Measurements from ENCODE around the gene MED13L. TPM values are rescaled to one million over a fixed set of nuclear protein-coding genes. Genes with fewer than 3 reads are reported as not detected.

MED13L gene
- total RNA-seq, 1 experiment from 2014 or later, result 80.5 TPM

DNA sequence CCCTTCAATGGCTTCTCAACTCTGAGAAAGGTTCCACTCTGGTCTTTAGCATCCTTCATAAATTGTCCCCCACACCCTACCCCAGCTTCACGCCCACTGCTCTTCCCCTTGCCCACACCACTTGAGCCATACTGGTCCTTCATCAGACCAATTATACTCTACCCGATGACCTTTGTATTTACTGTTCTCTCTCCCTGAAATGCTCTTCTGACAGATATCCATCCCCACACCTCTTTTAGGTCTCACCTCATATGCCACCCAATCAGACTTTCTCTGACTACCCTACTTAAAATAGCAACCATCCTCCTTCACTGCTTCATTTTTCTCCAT, 135.7 kb downstream of the MED13L start:
- H3K9me3 Mint-ChIP-seq, result no peaks in the 10 kb centered on the region
- H3K4me3 Mint-ChIP-seq, result no peak overlapping the region
- DNase-seq (ENCODE audit: low spot score) (no peak), ATAC-seq (no peak)
- TF ChIP-seq NR1H2 (CRISPR knock-in tag; IDR thresholded peaks at IDR 0.05) (no peak), SMAD4 (CRISPR knock-in tag; IDR thresholded peaks at IDR 0.05) (no peak), TEAD4 (CRISPR knock-in tag; IDR thresholded peaks at IDR 0.05) (no peak)
- TF ChIP-seq, protein P1, sequence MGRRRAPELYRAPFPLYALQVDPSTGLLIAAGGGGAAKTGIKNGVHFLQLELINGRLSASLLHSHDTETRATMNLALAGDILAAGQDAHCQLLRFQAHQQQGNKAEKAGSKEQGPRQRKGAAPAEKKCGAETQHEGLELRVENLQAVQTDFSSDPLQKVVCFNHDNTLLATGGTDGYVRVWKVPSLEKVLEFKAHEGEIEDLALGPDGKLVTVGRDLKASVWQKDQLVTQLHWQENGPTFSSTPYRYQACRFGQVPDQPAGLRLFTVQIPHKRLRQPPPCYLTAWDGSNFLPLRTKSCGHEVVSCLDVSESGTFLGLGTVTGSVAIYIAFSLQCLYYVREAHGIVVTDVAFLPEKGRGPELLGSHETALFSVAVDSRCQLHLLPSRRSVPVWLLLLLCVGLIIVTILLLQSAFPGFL (CRISPR knock-in tag; IDR thresholded peaks at IDR 0.05; ENCODE audit: borderline replicate concordance), result no peak
- TF ChIP-seq, protein P2, sequence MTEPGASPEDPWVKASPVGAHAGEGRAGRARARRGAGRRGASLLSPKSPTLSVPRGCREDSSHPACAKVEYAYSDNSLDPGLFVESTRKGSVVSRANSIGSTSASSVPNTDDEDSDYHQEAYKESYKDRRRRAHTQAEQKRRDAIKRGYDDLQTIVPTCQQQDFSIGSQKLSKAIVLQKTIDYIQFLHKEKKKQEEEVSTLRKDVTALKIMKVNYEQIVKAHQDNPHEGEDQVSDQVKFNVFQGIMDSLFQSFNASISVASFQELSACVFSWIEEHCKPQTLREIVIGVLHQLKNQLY (CRISPR knock-in tag; IDR thresholded peaks at IDR 0.05), result no peak
- TF ChIP-seq, protein P3, sequence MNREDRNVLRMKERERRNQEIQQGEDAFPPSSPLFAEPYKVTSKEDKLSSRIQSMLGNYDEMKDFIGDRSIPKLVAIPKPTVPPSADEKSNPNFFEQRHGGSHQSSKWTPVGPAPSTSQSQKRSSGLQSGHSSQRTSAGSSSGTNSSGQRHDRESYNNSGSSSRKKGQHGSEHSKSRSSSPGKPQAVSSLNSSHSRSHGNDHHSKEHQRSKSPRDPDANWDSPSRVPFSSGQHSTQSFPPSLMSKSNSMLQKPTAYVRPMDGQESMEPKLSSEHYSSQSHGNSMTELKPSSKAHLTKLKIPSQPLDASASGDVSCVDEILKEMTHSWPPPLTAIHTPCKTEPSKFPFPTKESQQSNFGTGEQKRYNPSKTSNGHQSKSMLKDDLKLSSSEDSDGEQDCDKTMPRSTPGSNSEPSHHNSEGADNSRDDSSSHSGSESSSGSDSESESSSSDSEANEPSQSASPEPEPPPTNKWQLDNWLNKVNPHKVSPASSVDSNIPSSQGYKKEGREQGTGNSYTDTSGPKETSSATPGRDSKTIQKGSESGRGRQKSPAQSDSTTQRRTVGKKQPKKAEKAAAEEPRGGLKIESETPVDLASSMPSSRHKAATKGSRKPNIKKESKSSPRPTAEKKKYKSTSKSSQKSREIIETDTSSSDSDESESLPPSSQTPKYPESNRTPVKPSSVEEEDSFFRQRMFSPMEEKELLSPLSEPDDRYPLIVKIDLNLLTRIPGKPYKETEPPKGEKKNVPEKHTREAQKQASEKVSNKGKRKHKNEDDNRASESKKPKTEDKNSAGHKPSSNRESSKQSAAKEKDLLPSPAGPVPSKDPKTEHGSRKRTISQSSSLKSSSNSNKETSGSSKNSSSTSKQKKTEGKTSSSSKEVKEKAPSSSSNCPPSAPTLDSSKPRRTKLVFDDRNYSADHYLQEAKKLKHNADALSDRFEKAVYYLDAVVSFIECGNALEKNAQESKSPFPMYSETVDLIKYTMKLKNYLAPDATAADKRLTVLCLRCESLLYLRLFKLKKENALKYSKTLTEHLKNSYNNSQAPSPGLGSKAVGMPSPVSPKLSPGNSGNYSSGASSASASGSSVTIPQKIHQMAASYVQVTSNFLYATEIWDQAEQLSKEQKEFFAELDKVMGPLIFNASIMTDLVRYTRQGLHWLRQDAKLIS (CRISPR knock-in tag; IDR thresholded peaks at IDR 0.05; ENCODE audit: borderline replicate concordance), result no peak
- no peak overlapping the region for H3K27ac Mint-ChIP-seq
- ChIA-PET POLR2A (interaction anchor here (1.2 kb wide), 1 partner anchor 30 kb away, joined by 3 read pairs; no protein-coding TSS in a partner anchor), CTCF (interaction anchor here (1.4 kb wide), 1 partner anchor 79 kb away, joined by 5 read pairs; no protein-coding TSS in a partner anchor)
- no peaks in the 10 kb centered on the region for H3K36me3 Mint-ChIP-seq
- H3K27me3 Mint-ChIP-seq (ENCODE audit: low read depth), result no peaks in the 10 kb centered on the region
- H3K4me1 Mint-ChIP-seq, result peaks cover 52% of the 10 kb centered on the region

DNA sequence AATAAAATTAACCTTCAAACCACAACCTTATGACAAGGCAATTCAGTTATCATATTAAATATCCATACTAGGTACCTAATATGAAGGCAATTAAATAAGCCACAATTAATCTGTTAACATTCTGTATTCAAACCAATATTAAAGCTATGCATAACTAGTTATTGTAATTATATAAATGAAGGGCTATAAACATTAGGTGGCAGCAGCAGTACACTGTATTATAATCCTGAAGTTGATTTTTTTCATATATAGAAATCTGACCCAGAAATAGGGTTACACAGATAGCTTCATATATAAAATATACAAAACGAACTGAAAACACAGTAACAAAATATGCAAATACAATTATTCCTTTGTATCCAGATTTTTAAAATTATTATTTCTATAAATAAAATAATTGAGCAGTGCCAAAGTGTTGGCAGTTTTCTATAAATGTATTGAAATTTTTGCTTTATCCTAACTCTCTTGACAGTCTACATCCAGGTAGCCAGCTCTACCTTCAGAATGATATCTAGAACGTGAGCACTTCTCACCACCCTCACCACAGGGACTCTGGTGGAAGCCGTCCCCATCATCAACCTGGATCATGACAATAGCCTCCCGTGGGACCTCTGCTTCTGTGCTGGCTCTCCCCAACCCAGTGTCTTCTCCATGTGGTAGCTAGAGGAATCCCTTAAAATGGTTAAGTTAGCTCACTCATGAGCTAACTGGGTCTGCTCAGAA, 136.2 kb downstream of the MED13L start:
- H3K4me1 Mint-ChIP-seq, result peaks cover 53% of the 10 kb centered on the region
- no peak overlapping the region for H3K4me3 Mint-ChIP-seq
- no peaks in the 10 kb centered on the region for H3K9me3 Mint-ChIP-seq
- no peak for DNase-seq (ENCODE audit: low spot score)
- ChIA-PET POLR2A (interaction anchor here (1.2 kb wide), 1 partner anchor 30 kb away, joined by 3 read pairs; no protein-coding TSS in a partner anchor), CTCF (interaction anchor here (1.4 kb wide), 1 partner anchor 79 kb away, joined by 5 read pairs; no protein-coding TSS in a partner anchor)
- ATAC-seq, result no peak
- no peak overlapping the region for H3K27ac Mint-ChIP-seq
- no peaks in the 10 kb centered on the region for H3K27me3 Mint-ChIP-seq (ENCODE audit: low read depth)
- no peaks in the 10 kb centered on the region for H3K36me3 Mint-ChIP-seq
- TF ChIP-seq ZNF671 (CRISPR knock-in tag; IDR thresholded peaks at IDR 0.05) (no peak), NR1H2 (CRISPR knock-in tag; IDR thresholded peaks at IDR 0.05) (no peak), MXD4 (CRISPR knock-in tag; IDR thresholded peaks at IDR 0.05; ENCODE audit: borderline replicate concordance) (no peak), SOX15 (CRISPR knock-in tag; IDR thresholded peaks at IDR 0.05) (no peak), JAZF1 (CRISPR knock-in tag; IDR thresholded peaks at IDR 0.05) (no peak), JUN (CRISPR knock-in tag; IDR thresholded peaks at IDR 0.05) (no peak), CREB1 (CRISPR knock-in tag; IDR thresholded peaks at IDR 0.05) (no peak), ZNF317 (CRISPR knock-in tag; IDR thresholded peaks at IDR 0.05; ENCODE audit: borderline replicate concordance, low read depth) (no peak), IRF2 (CRISPR knock-in tag; IDR thresholded peaks at IDR 0.05; ENCODE audit: borderline replicate concordance, low read depth) (no peak)
- TF ChIP-seq, protein P4, sequence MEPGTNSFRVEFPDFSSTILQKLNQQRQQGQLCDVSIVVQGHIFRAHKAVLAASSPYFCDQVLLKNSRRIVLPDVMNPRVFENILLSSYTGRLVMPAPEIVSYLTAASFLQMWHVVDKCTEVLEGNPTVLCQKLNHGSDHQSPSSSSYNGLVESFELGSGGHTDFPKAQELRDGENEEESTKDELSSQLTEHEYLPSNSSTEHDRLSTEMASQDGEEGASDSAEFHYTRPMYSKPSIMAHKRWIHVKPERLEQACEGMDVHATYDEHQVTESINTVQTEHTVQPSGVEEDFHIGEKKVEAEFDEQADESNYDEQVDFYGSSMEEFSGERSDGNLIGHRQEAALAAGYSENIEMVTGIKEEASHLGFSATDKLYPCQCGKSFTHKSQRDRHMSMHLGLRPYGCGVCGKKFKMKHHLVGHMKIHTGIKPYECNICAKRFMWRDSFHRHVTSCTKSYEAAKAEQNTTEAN (CRISPR knock-in tag; IDR thresholded peaks at IDR 0.05), result no peak
- TF ChIP-seq, protein P5, sequence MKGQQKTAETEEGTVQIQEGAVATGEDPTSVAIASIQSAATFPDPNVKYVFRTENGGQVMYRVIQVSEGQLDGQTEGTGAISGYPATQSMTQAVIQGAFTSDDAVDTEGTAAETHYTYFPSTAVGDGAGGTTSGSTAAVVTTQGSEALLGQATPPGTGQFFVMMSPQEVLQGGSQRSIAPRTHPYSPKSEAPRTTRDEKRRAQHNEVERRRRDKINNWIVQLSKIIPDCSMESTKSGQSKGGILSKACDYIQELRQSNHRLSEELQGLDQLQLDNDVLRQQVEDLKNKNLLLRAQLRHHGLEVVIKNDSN (CRISPR knock-in tag; IDR thresholded peaks at IDR 0.05), result no peak
- TF ChIP-seq, protein P6, sequence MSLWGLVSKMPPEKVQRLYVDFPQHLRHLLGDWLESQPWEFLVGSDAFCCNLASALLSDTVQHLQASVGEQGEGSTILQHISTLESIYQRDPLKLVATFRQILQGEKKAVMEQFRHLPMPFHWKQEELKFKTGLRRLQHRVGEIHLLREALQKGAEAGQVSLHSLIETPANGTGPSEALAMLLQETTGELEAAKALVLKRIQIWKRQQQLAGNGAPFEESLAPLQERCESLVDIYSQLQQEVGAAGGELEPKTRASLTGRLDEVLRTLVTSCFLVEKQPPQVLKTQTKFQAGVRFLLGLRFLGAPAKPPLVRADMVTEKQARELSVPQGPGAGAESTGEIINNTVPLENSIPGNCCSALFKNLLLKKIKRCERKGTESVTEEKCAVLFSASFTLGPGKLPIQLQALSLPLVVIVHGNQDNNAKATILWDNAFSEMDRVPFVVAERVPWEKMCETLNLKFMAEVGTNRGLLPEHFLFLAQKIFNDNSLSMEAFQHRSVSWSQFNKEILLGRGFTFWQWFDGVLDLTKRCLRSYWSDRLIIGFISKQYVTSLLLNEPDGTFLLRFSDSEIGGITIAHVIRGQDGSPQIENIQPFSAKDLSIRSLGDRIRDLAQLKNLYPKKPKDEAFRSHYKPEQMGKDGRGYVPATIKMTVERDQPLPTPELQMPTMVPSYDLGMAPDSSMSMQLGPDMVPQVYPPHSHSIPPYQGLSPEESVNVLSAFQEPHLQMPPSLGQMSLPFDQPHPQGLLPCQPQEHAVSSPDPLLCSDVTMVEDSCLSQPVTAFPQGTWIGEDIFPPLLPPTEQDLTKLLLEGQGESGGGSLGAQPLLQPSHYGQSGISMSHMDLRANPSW (CRISPR knock-in tag; conservative IDR thresholded peaks at IDR 0.05; ENCODE audit: low read depth), result no peak
- TF ChIP-seq, protein P7, sequence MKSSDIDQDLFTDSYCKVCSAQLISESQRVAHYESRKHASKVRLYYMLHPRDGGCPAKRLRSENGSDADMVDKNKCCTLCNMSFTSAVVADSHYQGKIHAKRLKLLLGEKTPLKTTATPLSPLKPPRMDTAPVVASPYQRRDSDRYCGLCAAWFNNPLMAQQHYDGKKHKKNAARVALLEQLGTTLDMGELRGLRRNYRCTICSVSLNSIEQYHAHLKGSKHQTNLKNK (CRISPR knock-in tag; IDR thresholded peaks at IDR 0.05), result no peak
- TF ChIP-seq, protein P8, sequence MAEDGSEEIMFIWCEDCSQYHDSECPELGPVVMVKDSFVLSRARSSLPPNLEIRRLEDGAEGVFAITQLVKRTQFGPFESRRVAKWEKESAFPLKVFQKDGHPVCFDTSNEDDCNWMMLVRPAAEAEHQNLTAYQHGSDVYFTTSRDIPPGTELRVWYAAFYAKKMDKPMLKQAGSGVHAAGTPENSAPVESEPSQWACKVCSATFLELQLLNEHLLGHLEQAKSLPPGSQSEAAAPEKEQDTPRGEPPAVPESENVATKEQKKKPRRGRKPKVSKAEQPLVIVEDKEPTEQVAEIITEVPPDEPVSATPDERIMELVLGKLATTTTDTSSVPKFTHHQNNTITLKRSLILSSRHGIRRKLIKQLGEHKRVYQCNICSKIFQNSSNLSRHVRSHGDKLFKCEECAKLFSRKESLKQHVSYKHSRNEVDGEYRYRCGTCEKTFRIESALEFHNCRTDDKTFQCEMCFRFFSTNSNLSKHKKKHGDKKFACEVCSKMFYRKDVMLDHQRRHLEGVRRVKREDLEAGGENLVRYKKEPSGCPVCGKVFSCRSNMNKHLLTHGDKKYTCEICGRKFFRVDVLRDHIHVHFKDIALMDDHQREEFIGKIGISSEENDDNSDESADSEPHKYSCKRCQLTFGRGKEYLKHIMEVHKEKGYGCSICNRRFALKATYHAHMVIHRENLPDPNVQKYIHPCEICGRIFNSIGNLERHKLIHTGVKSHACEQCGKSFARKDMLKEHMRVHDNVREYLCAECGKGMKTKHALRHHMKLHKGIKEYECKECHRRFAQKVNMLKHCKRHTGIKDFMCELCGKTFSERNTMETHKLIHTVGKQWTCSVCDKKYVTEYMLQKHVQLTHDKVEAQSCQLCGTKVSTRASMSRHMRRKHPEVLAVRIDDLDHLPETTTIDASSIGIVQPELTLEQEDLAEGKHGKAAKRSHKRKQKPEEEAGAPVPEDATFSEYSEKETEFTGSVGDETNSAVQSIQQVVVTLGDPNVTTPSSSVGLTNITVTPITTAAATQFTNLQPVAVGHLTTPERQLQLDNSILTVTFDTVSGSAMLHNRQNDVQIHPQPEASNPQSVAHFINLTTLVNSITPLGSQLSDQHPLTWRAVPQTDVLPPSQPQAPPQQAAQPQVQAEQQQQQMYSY (CRISPR knock-in tag; IDR thresholded peaks at IDR 0.05), result no peak

Data from WTC11 (cell line).